CD4-positive, alpha-beta T cell treated with Interleukin-4 for 1 hour (primary cell): ENCODE data around the gene LAMA2.

ENCODE experiments used
- DNase-seq, 2 donors: peaks; one replicate each; pipeline ENCODE4 v3.0.0-alpha.2; 2020 to 2022

LAMA2 gene

DNA sequence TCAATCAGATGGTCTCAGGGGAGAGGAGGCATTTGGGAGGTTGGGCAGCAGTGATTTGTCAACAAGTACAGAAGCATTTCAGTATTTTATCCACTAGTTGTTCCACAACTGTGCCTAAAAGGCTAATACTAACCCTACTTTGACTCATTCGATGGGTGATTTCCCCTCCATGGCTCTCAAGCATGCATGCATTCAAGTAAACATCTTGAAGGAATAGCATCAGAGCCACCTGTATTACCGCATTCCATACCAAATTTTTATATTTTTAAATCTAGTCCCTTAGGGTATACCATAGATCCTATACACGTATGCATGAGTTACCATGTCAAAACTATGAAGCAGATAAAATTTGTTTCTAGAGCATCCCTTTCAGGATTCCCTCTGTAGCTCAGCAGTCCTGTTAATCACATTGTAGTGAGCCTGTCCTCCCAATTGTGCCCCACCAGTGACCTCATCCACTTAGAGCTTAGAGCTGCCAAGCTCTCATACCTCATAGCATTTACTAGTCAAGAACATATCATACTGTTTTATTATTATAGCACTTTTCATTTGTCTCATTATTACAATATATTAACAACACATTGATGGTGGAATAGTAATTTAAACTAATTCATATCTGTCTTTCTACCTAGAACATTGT is 213.8 kb downstream of the LAMA2 start:
- DNase-seq: no peak

GRCh38 chr6:129098061-129098553 is 215.2 kb downstream of the LAMA2 start:
- no peak for DNase-seq

DNA sequence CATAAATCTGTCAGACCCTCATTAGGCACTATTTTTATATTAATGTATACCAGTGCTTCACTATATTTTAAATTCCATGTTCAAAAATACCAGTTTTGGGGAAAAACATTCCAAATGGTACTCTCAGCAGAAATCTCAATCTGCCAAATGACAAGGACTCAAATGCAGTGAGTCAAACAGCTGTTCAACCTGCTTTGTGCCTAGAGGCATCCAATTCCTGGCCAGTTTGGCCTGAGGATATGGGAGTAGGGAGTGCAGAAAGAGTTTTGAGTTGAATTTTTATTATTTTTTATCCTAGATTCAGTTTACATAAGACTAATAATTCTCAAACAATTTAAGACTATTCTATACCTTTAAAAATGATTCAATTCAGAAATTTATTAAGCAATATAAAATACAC is 216.8 kb downstream of the LAMA2 start:
- DNase-seq: no peak

GRCh38 chr6:129100164-129100563 is 217.2 kb downstream of the LAMA2 start:
- DNase-seq: no peak

- DNase-seq: no peak
Measured at GRCh38 chr6:129102741-129103140, 219.8 kb downstream of the LAMA2 start.

GRCh38 chr6:129104131-129104530 is 221.2 kb downstream of the LAMA2 start:
- no peak for DNase-seq

DNA sequence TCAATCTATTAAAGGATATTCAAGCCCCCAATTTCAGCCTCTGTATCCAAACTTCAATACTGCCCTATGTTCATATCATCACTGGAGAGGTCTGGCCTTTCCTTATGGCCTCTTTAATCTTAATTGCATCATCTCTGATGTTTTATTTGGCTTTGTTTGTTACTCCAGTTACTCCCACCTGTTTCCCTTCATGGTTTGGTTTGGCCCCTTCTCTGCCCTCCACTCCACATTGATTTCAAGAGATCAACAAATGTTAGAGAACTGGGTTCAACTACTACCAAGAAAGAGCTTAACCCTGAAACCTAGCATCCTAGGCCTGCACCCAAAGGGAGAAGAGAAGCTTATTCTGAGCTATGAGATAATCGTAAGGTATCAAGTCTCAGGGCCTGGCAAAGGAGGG is 221.6 kb downstream of the LAMA2 start:
- DNase-seq: no peak

- no peak for DNase-seq
Measured at GRCh38 chr6:129105035-129105434, 222.1 kb downstream of the LAMA2 start.

DNA sequence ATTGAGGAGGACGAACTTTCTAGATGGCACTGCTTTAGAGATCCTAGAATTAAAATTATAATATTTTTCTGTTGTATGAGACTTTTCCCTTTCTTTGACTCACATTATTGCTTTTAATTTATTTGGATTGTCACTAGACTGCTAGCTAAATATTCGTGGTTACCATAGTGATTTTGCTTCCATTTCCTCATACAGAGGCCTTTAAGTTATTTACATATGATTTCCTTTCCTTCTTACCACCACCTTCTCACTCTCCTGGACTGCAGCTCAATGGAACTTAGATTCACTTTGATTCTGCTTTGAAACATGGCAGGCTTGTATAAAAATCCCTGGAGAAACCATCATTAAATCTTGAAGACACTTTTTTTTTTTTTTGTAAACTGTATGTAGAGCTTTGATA is 222.9 kb downstream of the LAMA2 start:
- DNase-seq: no peak

DNA sequence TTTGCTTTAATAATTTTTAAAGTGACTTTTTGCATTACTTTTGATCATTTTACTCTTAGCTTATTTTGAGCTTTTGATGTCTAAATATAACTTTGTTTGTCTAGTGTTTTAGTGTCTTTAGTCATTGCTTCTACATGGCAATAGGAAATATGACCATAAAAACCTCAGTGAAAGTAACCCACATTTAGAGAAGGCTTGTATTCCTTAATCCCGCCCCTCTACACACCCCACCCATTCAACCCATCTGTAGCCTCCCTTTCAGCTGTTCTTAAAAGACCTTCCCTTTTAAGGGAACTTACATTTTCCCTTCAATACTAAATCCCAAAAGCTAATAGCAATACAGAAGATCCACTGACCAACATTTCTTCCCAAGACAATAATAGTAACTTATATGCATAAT is 225.4 kb downstream of the LAMA2 start:
- no peak for DNase-seq

GRCh38 chr6:129110690-129111343 is 227.9 kb downstream of the LAMA2 start:
- no peak for DNase-seq

GRCh38 chr6:129111346-129111745 is 228.4 kb downstream of the LAMA2 start:
- no peak for DNase-seq

- DNase-seq: no peak
Measured at GRCh38 chr6:129111853-129112252, 228.9 kb downstream of the LAMA2 start.

DNA sequence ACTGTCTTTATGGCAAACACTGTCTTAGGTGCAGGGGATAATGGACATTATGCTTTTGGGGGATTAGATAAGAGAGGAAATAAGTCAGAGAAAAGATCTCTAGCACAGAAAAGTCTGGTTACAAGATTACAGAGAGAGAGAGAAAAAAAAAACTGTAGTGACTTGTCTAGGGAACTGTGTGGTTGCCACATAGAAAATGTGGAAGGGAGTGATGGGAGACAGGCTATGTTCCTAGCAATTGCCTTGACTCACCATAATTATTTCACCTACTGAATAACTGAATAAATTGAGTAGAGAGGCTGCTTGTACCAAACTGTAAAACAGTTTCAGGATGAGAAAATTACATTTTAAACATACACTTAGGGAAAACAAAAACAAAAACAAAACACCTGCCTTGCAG is 229.7 kb downstream of the LAMA2 start:
- no peak for DNase-seq

DNA sequence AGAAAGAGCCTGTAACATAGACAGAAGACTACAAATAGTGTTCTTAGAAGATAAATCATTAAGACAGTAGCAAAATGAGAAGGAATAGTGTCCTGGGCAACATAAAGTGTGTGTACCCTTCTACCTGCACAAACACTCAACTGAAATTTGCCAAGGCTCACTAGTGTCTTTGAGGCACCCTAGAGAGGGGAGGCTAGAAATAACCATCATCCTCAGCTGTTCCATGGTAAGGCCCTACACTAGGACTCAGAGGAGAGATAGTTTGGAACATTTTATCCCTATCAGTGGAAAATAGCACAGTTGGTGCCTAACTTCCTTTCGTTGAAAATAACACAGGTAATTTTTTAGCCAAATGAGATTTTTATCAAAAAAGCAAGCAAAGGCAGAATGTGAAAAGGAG is 230.7 kb downstream of the LAMA2 start:
- no peak for DNase-seq

GRCh38 chr6:129114636-129115391 is 231.9 kb downstream of the LAMA2 start:
- DNase-seq: no peak

DNA sequence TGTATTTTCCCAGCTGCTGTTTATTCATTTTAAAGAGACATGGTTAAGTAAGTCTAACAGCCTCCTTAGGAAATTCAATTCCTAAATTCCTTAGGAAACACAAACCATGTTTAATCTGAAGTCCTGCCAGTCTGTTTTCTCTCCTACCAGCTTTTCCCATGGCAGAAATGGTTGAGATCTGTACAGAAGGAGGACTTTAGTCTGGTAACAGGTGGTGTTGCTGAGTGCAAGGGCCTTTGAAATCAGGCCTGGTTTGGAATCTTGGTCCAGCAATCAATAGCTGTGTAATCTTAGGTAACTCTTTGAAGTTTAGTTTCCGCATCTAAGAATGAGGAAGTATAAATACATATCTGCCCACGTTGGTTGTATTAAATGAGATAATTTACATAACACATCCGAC is 232.5 kb downstream of the LAMA2 start:
- DNase-seq: no peak

GRCh38 chr6:129117355-129117754 is 234.4 kb downstream of the LAMA2 start:
- DNase-seq: no peak

- DNase-seq: no peak
Measured at GRCh38 chr6:129120856-129121638, 238.1 kb downstream of the LAMA2 start.

GRCh38 chr6:129124347-129124746 is 241.4 kb downstream of the LAMA2 start:
- no peak for DNase-seq

- no peak for DNase-seq
Measured at GRCh38 chr6:129130106-129130505, 247.2 kb downstream of the LAMA2 start.

DNA sequence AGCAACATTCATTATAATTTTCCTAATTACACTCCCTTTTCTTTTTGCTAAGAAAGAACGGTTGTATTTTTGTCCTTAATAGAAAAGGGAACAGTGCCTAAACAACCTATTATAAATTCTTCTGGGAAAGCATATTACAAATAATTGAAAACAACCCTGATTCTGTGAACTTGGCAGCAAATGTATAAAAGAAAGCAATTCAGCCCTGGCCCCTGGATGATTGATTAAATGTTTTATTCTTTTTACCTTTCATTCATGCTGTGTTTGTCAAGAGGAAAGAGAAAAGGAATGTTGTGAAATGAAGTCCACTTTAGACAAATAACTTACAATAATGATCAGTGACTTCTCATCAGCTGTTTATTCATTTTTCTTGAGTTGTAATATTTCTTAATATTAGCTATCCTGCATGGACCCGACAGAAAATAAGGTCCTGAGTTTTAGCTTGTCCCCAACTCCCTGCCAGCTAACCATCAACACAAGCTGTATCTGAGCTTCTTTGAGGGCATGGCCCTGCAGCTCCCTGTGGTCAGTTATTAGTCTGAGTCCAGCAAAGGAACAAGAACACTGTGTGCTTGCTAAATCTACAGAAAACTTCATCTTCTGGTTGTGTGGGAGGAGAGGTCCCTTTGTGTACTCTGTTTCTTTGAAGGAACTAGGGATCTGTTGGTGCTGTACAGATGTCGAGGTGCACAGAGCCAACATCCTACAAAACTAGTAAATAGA is 248.2 kb downstream of the LAMA2 start:
- DNase-seq: no peak
